ENCODE results near the gene DDX43. TPM values are rescaled to one million over a fixed set of nuclear protein-coding genes. Genes with fewer than 3 reads are reported as not detected.
"Not testable (repeated sequence)": the region's sequence is repeated elsewhere in the genome, so short reads cannot be mapped to it uniquely, and the experiment has no call there.

DDX43 gene
- total RNA-seq, 1 experiment from 2014 or later: 0.68 TPM

GRCh38 chr6:73391675-73392074, 3.0 kb upstream of the DDX43 start (continued):
- TF ChIP-seq E2F1 (CRISPR knock-in tag; IDR thresholded peaks at IDR 0.05): no peak
- TF ChIP-seq JAZF1 (CRISPR knock-in tag; IDR thresholded peaks at IDR 0.05): no peak
- TF ChIP-seq, protein P1, sequence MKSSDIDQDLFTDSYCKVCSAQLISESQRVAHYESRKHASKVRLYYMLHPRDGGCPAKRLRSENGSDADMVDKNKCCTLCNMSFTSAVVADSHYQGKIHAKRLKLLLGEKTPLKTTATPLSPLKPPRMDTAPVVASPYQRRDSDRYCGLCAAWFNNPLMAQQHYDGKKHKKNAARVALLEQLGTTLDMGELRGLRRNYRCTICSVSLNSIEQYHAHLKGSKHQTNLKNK (CRISPR knock-in tag; IDR thresholded peaks at IDR 0.05): no peak
- TF ChIP-seq ESRRA (CRISPR knock-in tag; IDR thresholded peaks at IDR 0.05; ENCODE audit: borderline replicate concordance): no peak
- TF ChIP-seq ZNF317 (CRISPR knock-in tag; IDR thresholded peaks at IDR 0.05; ENCODE audit: borderline replicate concordance, low read depth): no peak

- Mint-ChIP-seq H3K27me3 (ENCODE audit: low read depth) (peaks cover 12% of the 10 kb centered on the region), H3K4me1 (peaks cover 29% of the 10 kb centered on the region)
- POLR2A ChIA-PET: interaction anchor here (0.7 kb wide), 1 partner anchor 9 kb away, joined by 11 read pairs; no protein-coding TSS in a partner anchor
- CTCF ChIA-PET; H3K4me3 Mint-ChIP-seq; H3K36me3 Mint-ChIP-seq; ATAC-seq; DNase-seq (ENCODE audit: low spot score); H3K9me3 Mint-ChIP-seq; H3K27ac Mint-ChIP-seq: not testable (repeated sequence)
Observed at GRCh38 chr6:73392188-73392587, 2.4 kb upstream of the DDX43 start.

DNA sequence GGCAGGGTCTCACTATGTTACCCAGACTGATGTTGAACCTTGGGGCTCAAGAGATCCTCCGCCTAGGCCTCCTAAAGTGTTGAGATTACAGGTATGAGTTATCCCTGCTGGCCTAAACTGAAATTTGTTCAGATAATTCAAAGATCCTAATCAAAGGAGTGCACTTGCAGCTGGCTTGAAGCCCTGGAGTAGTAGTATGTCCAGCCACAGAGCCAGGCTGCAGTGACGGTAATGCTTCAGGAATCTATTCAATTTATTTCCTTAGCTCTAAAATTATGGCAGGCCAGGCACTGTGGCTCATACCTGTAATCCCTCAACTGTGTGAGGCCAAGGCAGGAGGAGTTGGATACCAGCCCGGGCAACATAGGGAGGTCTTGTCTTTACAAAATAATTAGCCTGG, 1.4 kb upstream of the DDX43 start:
- CTCF ChIA-PET: no interaction called here
- ATAC-seq (no peak), DNase-seq (ENCODE audit: low spot score) (no peak)
- Mint-ChIP-seq H3K9me3 (peaks cover under 1% of the 10 kb centered on the region), H3K4me3 (no peak overlapping the region), H3K27ac (no peak overlapping the region), H3K27me3 (ENCODE audit: low read depth) (peaks cover 12% of the 10 kb centered on the region), H3K4me1 (peaks cover 23% of the 10 kb centered on the region), H3K36me3 (0 out of 2 replicates have a peak, but pooled peaks cover under 1% of the 10 kb centered on the region)
- POLR2A ChIA-PET: no interaction called here
- TF ChIP-seq ZNF232 (CRISPR knock-in tag; IDR thresholded peaks at IDR 0.05) (no peak), SP1 (CRISPR knock-in tag; conservative IDR thresholded peaks at IDR 0.05) (no peak), ZNF263 (CRISPR knock-in tag; IDR thresholded peaks at IDR 0.05; ENCODE audit: low read depth) (no peak), GRHL2 (CRISPR knock-in tag; IDR thresholded peaks at IDR 0.05; ENCODE audit: insufficient replicate concordance, severe bottlenecking) (no peak), NR3C1 (CRISPR knock-in tag; conservative IDR thresholded peaks at IDR 0.05; ENCODE audit: low read depth) (no peak), ZNF219 (CRISPR knock-in tag; IDR thresholded peaks at IDR 0.05; ENCODE audit: borderline replicate concordance) (no peak), RELA (CRISPR knock-in tag; IDR thresholded peaks at IDR 0.05; ENCODE audit: borderline replicate concordance) (no peak), ATF6 (CRISPR knock-in tag; IDR thresholded peaks at IDR 0.05) (no peak), PRRX2 (CRISPR knock-in tag; IDR thresholded peaks at IDR 0.05) (no peak), ETV6 (CRISPR knock-in tag; IDR thresholded peaks at IDR 0.05) (no peak)
- TF ChIP-seq, protein P2, sequence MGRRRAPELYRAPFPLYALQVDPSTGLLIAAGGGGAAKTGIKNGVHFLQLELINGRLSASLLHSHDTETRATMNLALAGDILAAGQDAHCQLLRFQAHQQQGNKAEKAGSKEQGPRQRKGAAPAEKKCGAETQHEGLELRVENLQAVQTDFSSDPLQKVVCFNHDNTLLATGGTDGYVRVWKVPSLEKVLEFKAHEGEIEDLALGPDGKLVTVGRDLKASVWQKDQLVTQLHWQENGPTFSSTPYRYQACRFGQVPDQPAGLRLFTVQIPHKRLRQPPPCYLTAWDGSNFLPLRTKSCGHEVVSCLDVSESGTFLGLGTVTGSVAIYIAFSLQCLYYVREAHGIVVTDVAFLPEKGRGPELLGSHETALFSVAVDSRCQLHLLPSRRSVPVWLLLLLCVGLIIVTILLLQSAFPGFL (CRISPR knock-in tag; IDR thresholded peaks at IDR 0.05; ENCODE audit: borderline replicate concordance): no peak
- TF ChIP-seq, protein P3, sequence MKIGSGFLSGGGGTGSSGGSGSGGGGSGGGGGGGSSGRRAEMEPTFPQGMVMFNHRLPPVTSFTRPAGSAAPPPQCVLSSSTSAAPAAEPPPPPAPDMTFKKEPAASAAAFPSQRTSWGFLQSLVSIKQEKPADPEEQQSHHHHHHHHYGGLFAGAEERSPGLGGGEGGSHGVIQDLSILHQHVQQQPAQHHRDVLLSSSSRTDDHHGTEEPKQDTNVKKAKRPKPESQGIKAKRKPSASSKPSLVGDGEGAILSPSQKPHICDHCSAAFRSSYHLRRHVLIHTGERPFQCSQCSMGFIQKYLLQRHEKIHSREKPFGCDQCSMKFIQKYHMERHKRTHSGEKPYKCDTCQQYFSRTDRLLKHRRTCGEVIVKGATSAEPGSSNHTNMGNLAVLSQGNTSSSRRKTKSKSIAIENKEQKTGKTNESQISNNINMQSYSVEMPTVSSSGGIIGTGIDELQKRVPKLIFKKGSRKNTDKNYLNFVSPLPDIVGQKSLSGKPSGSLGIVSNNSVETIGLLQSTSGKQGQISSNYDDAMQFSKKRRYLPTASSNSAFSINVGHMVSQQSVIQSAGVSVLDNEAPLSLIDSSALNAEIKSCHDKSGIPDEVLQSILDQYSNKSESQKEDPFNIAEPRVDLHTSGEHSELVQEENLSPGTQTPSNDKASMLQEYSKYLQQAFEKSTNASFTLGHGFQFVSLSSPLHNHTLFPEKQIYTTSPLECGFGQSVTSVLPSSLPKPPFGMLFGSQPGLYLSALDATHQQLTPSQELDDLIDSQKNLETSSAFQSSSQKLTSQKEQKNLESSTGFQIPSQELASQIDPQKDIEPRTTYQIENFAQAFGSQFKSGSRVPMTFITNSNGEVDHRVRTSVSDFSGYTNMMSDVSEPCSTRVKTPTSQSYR (CRISPR knock-in tag; IDR thresholded peaks at IDR 0.05): no peak
- TF ChIP-seq, protein P4, sequence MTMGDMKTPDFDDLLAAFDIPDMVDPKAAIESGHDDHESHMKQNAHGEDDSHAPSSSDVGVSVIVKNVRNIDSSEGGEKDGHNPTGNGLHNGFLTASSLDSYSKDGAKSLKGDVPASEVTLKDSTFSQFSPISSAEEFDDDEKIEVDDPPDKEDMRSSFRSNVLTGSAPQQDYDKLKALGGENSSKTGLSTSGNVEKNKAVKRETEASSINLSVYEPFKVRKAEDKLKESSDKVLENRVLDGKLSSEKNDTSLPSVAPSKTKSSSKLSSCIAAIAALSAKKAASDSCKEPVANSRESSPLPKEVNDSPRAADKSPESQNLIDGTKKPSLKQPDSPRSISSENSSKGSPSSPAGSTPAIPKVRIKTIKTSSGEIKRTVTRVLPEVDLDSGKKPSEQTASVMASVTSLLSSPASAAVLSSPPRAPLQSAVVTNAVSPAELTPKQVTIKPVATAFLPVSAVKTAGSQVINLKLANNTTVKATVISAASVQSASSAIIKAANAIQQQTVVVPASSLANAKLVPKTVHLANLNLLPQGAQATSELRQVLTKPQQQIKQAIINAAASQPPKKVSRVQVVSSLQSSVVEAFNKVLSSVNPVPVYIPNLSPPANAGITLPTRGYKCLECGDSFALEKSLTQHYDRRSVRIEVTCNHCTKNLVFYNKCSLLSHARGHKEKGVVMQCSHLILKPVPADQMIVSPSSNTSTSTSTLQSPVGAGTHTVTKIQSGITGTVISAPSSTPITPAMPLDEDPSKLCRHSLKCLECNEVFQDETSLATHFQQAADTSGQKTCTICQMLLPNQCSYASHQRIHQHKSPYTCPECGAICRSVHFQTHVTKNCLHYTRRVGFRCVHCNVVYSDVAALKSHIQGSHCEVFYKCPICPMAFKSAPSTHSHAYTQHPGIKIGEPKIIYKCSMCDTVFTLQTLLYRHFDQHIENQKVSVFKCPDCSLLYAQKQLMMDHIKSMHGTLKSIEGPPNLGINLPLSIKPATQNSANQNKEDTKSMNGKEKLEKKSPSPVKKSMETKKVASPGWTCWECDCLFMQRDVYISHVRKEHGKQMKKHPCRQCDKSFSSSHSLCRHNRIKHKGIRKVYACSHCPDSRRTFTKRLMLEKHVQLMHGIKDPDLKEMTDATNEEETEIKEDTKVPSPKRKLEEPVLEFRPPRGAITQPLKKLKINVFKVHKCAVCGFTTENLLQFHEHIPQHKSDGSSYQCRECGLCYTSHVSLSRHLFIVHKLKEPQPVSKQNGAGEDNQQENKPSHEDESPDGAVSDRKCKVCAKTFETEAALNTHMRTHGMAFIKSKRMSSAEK (CRISPR knock-in tag; IDR thresholded peaks at IDR 0.05; ENCODE audit: borderline replicate concordance): no peak
- TF ChIP-seq, protein P5, sequence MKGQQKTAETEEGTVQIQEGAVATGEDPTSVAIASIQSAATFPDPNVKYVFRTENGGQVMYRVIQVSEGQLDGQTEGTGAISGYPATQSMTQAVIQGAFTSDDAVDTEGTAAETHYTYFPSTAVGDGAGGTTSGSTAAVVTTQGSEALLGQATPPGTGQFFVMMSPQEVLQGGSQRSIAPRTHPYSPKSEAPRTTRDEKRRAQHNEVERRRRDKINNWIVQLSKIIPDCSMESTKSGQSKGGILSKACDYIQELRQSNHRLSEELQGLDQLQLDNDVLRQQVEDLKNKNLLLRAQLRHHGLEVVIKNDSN (CRISPR knock-in tag; IDR thresholded peaks at IDR 0.05): no peak

All from WTC11 (cell line).